Femur (tissue), 1 donor: ENCODE data around the gene CHST1.

Experiments used
- DNase-seq: peaks from one replicate; pipeline ENCODE4 v3.0.0-alpha.2; 2017

Gene CHST1

DNA sequence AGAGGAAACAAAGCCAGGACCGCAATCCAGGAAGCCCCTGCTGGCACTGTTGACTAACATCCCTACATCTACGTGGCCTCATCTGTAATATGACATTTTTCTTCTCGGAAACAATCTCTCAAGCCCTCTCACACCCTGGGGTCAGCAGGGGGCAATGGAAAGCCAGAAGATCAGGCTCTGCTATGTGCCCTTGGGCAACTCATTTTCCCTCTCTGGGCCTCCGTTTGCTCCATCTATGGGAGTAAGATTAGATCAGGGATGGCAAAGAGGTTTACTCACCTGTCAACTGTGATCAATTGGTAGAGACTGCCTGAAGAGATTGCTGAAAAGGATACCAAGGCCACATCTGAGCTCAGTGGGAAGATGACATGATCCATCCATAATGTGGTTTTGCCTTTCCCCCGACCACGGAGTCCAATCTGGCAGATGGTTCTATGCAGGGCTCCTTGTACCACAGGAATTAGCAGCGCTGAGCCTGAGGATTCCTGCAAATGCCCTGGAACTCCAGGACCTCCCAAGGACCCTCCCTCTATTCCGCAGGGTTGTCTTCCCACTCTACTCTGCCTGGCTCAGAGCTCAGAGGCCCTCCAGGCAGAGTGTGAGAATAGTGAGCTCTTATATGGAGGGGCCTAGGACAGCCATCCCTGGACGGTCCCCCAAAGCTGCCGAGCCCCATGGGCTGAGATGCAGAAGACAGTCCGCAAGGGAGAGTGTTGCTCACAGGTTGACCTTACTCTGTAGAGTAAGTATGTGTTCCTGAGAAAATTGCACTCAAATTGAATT lies 66.1 kb downstream of the CHST1 start:
- DNase-seq, result no peak
